Esophagus (tissue), 2 donors: ENCODE results near the gene GFRA1. TPM values are rescaled to one million over a fixed set of nuclear protein-coding genes. Genes with fewer than 3 reads are reported as not detected.

Experiments used
- H3K27ac ChIP-seq, 2 donors: one replicate each; pipeline ENCODE4 v1.5.1; 2013; ENCODE audit warnings: low read depth in 2 of 2, mild to moderate bottlenecking in 2 of 2, inconsistent platforms in 1 of 2, low read length in 1 of 2, moderate library complexity in 1 of 2
- H3K27me3 ChIP-seq, 2 donors: one replicate each; pipeline ENCODE4 v1.6.1; 2013; ENCODE audit warnings: low read length in 2 of 2, control low read depth in 1 of 2, mild to moderate bottlenecking in 1 of 2; ENCODE audit not compliant: insufficient read depth in 2 of 2, control insufficient read depth in 1 of 2
- H3K36me3 ChIP-seq, 2 donors: one replicate each; pipeline ENCODE4 v1.6.1; 2013; ENCODE audit warnings: low read length in 1 of 2; ENCODE audit not compliant: control insufficient read depth in 2 of 2, insufficient read depth in 2 of 2
- H3K4me1 ChIP-seq, 2 donors: one replicate each; pipeline ENCODE4 v1.6.1; 2013; ENCODE audit warnings: low read length in 1 of 2; ENCODE audit not compliant: control insufficient read depth in 2 of 2, insufficient read depth in 2 of 2
- H3K4me3 ChIP-seq, 2 donors: one replicate each; pipeline ENCODE4 v1.5.1; 2013; ENCODE audit warnings: low read length in 2 of 2, mild to moderate bottlenecking in 2 of 2, low read depth in 1 of 2, moderate library complexity in 1 of 2
- H3K9me3 ChIP-seq, 2 donors: one replicate each; pipeline ENCODE4 v1.6.1; 2013; ENCODE audit warnings: mild to moderate bottlenecking in 2 of 2, low read depth in 1 of 2, low read length in 1 of 2, moderate library complexity in 1 of 2; ENCODE audit not compliant: control insufficient read depth in 2 of 2, insufficient read depth in 1 of 2
- WGBS, 2 donors: extraction: QIAGEN DNeasy Blood & Tissue Kit; methylation state at CpG; one replicate each; pipeline ENCODE4 v1.1.7; 2013; 5-methylcytosine and 5-hydroxymethylcytosine counted together
- polyA plus RNA-seq, 2 donors: library from polyadenylated mRNA; stranded (reverse); fragments of 200-250 nt; gene quantifications; one replicate each; pipeline ENCODE4 v1.2.3, GENCODE V29; 2013
- donor health status: healthy with polysubstance abuse.
- donor health status: Bipolar disorder and iron deficiency.

Gene GFRA1
- polyA plus RNA-seq, 2 donors, result 0.73 to 1.3 TPM

DNA sequence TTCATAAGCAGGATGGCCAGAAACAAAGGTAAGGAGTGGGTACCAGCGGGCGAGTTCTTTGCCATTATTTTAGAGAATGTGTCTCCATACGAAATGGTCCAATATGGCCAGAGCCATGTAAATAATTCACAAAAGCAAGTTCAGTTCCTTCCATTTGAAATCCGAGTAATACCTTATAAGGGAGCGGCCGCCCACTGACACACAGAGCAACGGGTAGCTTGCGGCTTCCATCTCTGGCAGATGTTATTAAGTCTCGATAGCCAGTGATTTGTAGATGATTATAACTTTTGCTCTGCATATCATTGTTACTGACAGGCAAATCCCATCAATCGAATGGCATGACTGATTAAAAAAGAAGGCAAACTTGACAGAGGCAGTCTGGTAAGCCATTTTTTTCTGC, 63.2 kb downstream of the GFRA1 start:
- no peaks in the 10 kb centered on the region for H3K9me3 ChIP-seq
- no peak overlapping the region for H3K27ac ChIP-seq
- no peaks in the 10 kb centered on the region for H3K36me3 ChIP-seq
- no peaks in the 10 kb centered on the region for H3K27me3 ChIP-seq
- H3K4me3 ChIP-seq, result no peak overlapping the region
- H3K4me1 ChIP-seq, result peaks cover 2 to 3% of the 10 kb centered on the region in 2 donors
- 87 to 93% methylated on average over 10 of the region's 10 CpGs for WGBS, 2 donors

DNA sequence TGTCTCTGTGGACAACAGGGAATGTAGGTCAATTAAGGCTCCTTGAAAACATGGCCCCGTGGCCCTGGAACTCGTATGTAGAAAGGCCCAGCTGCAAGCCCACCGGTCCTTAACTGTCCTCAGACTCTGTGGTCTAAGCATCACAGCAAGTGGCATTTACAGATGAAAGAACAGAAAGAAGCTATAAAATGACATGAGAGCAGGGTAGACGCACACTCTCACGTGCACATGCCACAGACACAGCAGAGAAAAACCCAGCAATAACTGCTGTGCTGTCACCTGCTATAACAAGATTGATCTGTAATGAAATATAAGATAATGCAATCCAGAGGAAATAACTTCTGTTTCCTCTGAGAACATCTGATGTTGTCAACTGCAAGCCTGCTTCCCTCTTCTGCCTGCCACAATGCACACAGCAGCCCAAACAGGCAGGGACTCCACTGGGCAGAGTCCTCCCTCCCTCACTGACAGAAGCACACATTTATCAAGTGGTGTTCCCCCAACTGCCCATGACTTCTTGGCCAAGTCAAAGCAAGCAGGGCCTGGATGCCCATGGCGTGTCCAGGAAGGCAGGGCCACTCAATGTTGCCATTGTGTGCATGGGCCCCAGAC, 63.9 kb downstream of the GFRA1 start:
- H3K4me1 ChIP-seq, result peaks cover 2 to 3% of the 10 kb centered on the region in 2 donors
- no peak overlapping the region for H3K27ac ChIP-seq
- no peaks in the 10 kb centered on the region for H3K36me3 ChIP-seq
- WGBS, 2 donors, result 68 to 81% methylated on average over 6 of the region's 6 CpGs
- H3K27me3 ChIP-seq, result no peaks in the 10 kb centered on the region
- no peaks in the 10 kb centered on the region for H3K9me3 ChIP-seq
- no peak overlapping the region for H3K4me3 ChIP-seq

DNA sequence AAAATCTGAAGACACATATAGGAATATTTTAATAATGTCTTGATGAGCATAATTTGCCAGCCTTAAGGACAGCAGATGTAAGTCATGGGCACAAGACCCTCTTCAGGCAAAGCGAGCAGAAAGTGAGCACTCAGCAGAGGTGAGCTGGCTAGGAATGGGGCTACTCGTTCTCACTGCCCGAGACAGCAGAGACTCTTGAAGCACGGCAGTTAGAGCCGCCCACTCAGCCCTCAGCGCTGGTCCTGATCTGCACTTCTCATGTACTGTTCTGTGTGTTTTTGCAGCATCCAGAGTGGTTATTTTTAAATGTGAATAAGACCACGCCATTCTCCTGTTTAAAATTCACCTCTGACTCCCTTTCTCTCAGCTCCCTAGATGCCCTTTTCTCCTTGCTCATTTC, 65.3 kb downstream of the GFRA1 start:
- Histone ChIP-seq H3K4me1 (peaks cover 2 to 3% of the 10 kb centered on the region in 2 donors), H3K27ac (no peak overlapping the region), H3K4me3 (no peak overlapping the region), H3K27me3 (no peaks in the 10 kb centered on the region), H3K9me3 (no peaks in the 10 kb centered on the region), H3K36me3 (no peaks in the 10 kb centered on the region)
- WGBS, 2 donors, result 83 to 86% methylated on average over 7 of the region's 7 CpGs

DNA sequence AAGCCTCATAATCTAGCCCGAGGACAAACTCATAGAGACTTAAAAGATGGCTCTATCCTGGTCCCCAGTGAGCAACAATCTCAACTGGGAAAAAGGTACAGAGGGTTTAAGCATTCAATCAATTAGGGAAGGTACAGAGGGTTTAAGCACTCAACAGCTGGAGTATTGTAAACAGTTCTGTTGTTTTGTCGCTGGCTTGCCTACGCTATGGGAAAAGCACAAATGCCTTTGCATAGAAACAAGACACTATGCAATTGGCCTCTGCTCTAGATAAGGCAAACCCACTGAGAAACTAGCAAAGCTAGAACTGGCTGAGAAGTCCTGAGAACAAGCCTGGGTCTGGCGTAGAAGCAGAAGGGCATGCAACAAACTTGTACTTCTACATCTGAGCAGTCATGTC, 69.3 kb downstream of the GFRA1 start:
- WGBS, 2 donors, result 85 to 89% methylated on average over 4 of the region's 4 CpGs
- H3K27ac ChIP-seq, result no peak overlapping the region

DNA sequence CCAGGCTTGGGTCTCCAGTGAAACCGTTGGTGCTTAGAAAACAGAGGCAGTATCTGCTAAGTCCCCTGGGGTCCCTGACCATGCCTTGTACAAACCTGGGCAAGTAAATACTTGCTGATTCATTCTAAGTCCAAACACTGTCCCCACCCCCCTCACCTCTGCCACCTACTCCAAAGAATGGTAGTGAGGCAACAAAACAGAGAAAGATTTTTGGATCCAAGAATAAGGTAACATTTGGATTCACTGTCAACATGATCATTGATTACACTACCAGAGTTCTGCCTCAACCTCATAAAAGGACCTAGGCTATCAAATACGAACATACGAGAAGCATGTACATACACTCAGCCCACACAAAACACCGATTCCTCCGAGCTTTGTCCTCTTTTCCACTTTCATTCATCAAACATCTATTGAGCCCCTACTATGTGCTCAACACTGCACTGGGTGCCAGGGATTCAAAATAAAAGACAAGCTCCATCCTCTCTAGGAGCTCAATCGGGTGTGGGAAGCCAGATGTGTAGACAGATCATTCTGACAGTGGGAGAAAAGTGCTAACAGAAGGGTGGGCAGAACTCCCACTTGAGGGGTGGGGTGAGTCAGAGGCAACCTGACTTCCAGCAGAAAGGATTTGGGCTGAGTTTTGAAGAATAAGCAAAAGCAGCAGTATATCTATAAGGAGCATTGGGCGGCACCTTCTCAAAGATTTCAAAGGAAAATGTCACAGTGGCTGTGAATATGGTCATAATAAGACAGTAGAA, 71.2 kb downstream of the GFRA1 start:
- 88 to 92% methylated on average over 7 of the region's 7 CpGs for WGBS, 2 donors

More for the DNA sequence above, 69.3 kb downstream of the GFRA1 start:
- Histone ChIP-seq H3K36me3 (no peaks in the 10 kb centered on the region), H3K4me3 (no peak overlapping the region), H3K4me1 (no peaks in the 10 kb centered on the region), H3K9me3 (no peaks in the 10 kb centered on the region), H3K27me3 (no peaks in the 10 kb centered on the region)

DNA sequence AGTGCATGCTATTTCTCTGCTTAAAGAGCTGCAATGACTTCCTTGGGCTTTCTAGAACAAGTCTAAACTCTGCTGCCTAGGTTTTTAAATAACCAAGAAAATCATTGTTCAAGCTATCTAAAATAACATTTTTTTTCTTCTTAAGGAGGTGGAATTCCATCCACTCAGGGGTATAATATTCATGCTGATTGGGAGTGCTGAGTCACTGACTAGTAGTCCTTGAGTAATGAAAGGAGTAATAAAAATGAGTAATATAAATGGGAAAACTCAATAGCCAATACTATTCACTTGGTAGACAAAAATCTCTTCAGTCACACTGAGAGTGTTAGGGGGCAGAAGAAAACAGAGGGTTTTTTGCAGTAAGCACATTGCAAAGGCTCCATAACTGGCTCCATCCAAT, 72.0 kb downstream of the GFRA1 start:
- Histone ChIP-seq H3K27ac (no peak overlapping the region), H3K27me3 (no peaks in the 10 kb centered on the region), H3K9me3 (no peaks in the 10 kb centered on the region), H3K36me3 (no peaks in the 10 kb centered on the region), H3K4me3 (no peak overlapping the region), H3K4me1 (no peaks in the 10 kb centered on the region)

More for the DNA sequence above, 71.2 kb downstream of the GFRA1 start:
- no peak overlapping the region for H3K27ac ChIP-seq
- no peaks in the 10 kb centered on the region for H3K27me3 ChIP-seq
- H3K9me3 ChIP-seq, result no peaks in the 10 kb centered on the region
- no peaks in the 10 kb centered on the region for H3K36me3 ChIP-seq
- no peak overlapping the region for H3K4me3 ChIP-seq
- H3K4me1 ChIP-seq, result no peaks in the 10 kb centered on the region

DNA sequence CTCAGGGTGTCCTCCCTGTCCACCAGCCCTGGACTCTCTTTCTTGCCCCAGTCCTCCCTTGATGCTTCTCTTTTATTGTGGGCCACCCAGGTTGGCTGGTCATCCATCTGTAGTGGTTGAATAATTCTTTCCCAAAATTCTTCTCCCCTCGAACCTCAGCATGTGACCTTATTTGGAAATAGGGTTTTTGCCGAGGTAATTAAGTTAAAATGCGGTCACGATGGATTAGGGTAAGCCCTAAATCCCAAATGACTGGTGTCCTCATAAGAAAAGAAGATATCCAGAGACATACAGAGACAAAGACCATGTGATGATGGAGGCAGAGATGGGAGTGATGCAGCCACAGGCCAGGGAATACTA, 74.3 kb downstream of the GFRA1 start:
- WGBS, 2 donors, result 53 to 58% methylated on average over 4 of the region's 4 CpGs
- H3K36me3 ChIP-seq, result no peaks in the 10 kb centered on the region

DNA sequence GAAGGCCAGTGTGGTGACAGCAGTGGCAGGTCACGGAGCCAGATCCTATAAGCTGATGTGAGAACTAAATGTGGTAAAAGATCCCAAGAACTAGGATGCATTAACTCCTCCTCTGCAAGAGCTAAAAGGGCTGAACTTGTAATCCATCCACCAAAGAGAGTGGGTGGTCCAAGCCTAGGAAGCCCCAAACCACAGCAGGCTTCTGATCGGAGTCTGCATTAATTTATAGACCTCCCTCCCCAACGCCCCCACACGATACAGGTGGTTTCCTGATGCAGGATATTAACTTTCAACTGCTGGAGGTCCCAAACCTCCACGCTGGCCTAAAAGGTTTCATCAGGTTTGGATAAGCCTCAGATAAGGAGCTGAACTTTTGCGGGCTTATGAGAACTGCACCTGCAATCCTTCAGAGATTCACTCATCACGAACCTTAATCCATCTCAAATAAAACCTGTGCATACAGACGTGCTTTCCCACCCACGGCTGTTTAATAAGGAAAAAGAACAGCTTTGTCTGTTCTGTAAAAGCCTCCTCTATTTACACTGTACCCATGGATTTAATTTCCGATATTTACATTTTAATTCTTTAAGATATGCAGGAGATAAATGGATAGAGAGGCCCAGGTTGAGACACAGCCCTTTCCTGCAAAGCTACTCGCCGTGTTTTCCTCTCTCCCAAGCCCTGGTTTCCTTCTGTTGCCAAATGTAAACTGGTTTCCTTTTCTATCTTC, 74.9 kb downstream of the GFRA1 start:
- no peak overlapping the region for H3K27ac ChIP-seq
- no peaks in the 10 kb centered on the region for H3K27me3 ChIP-seq
- H3K4me1 ChIP-seq, result no peaks in the 10 kb centered on the region
- H3K36me3 ChIP-seq, result no peaks in the 10 kb centered on the region
- 52% methylated on average over 12 of the region's 12 CpGs for WGBS, 2 donors
- H3K9me3 ChIP-seq, result peaks cover 3 to 4% of the 10 kb centered on the region in 2 donors
- no peak overlapping the region for H3K4me3 ChIP-seq

More for the DNA sequence above, 74.3 kb downstream of the GFRA1 start:
- Histone ChIP-seq H3K9me3 (peaks cover 3 to 4% of the 10 kb centered on the region in 2 donors), H3K27ac (no peak overlapping the region), H3K4me3 (no peak overlapping the region), H3K27me3 (no peaks in the 10 kb centered on the region), H3K4me1 (no peaks in the 10 kb centered on the region)

DNA sequence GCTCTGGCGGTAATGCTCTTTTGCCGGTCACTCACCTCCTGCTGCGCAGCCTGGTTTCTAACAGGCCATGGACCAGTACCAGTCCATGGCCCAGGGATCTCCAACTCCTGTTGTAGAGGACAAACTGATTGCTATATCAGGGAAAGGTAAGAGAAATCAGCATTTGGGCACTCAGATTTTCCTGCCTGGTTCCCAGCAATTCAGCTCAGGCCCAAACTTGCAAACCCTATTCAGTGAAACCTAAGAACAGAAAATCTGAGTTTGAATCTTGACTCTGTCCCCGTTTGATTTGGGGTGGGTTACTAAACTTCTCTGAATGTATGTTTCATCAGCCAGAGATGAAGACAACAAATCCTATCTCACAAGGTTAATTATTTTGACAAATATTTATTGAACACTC, 77.4 kb downstream of the GFRA1 start:
- Histone ChIP-seq H3K36me3 (no peaks in the 10 kb centered on the region), H3K4me3 (no peak overlapping the region), H3K4me1 (no peaks in the 10 kb centered on the region), H3K27ac (no peak overlapping the region), H3K27me3 (no peaks in the 10 kb centered on the region), H3K9me3 (peaks cover 3 to 4% of the 10 kb centered on the region in 2 donors)
- 90 to 92% methylated on average over 4 of the region's 4 CpGs for WGBS, 2 donors
